Body of pancreas (tissue), 4 donors: ENCODE measurements around the gene FADS1. TPM values are rescaled to one million over a fixed set of nuclear protein-coding genes. Genes with fewer than 3 reads are reported as not detected.

Experiments
- ATAC-seq: fragments of 150-250 bp; one replicate; pipeline ENCODE4 v1.9.1; 2016
- DNase-seq, 4 donors: peaks; one replicate each; pipeline ENCODE4 v3.0.0-alpha.2; 2019
- H3K27ac ChIP-seq, 4 donors: fragments of 200-600 bp; sonication (generic); 1 replicate in 3 of 4; 2 replicates in 1 of 4; pipeline versions ENCODE4 v1.5.1 to v1.6.1; 2016 to 2019; ENCODE audit warnings: mild to moderate bottlenecking in 1 of 4, mixed read lengths in 1 of 4, moderate library complexity in 1 of 4
- H3K27me3 ChIP-seq, 2 donors: fragments of 200-600 bp; sonication (generic); one replicate each; pipeline ENCODE4 v1.6.0; 2016; ENCODE audit warnings: mild to moderate bottlenecking in 1 of 2
- H3K36me3 ChIP-seq, 2 donors: fragments of 200-600 bp; sonication (generic); replicated peaks in 1 of 2; 2 replicates each; pipeline ENCODE4 v1.5.1; 2016; ENCODE audit warnings: low read depth in 2 of 2; ENCODE audit not compliant: insufficient read depth in 1 of 2
- H3K4me1 ChIP-seq: fragments of 200-600 bp; sonication (generic); one replicate; pipeline ENCODE4 v1.6.0; 2016
- H3K4me3 ChIP-seq, 2 donors: fragments of 200-600 bp; sonication (generic); 1 replicate in 1 of 2; 2 replicates in 1 of 2; pipeline ENCODE4 v1.5.1; 2016 to 2019
- H3K9me3 ChIP-seq, 3 donors: fragments of 200-600 bp; sonication (generic); 1 replicate in 2 of 3; 2 replicates in 1 of 3; pipeline ENCODE4 v1.5.1; 2016
- CTCF ChIP-seq, 7 experiments: fragments of 450-650 bp in 4 of 7; fragments of 200-600 bp in 3 of 7; sonication (generic) in 3 of 7; IDR thresholded peaks; one replicate each; pipeline ENCODE4 v1.5.1; 2016 to 2019; ENCODE audit warnings: antibody characterized with exemption in 7 of 7
- POLR2A ChIP-seq, 3 donors: fragments of 450-650 bp; IDR thresholded peaks; one replicate each; pipeline ENCODE4 v1.6.1; 2016; ENCODE audit warnings: antibody characterized with exemption in 3 of 3, mild to moderate bottlenecking in 2 of 3
- WGBS, 2 donors: methylation state at CpG; one replicate each; pipeline ENCODE4 v1.1.5; 2017; 5-methylcytosine and 5-hydroxymethylcytosine counted together
- intact Hi-C: fragments of 100-400 bp; cut with DNase I; formaldehyde crosslinking; loops from one replicate; pipeline ENCODE4 v1.15.1; 2023
- total RNA-seq, 2 donors: library from RNA; depleted of rRNA; stranded (reverse); fragments of >200 nt; gene quantifications; one replicate each; pipeline ENCODE4 v1.1.0, GENCODE V29; 2016

The FADS1 gene
- total RNA-seq, 2 donors from 2014 or later: 4.6 to 7.0 TPM

- WGBS, 2 donors: 86 to 88% methylated on average over 3 of the region's 3 CpGs
- Histone ChIP-seq H3K4me1 (peaks cover 8% of the 10 kb centered on the region), H3K27ac (no peak overlapping the region), H3K36me3 (peaks cover 0 to 5% of the 10 kb centered on the region in 2 donors), H3K4me3 (no peak overlapping the region), H3K27me3 (no peaks in the 10 kb centered on the region), H3K9me3 (no peaks in the 10 kb centered on the region)
- DNase-seq (no peak), ATAC-seq (no peak)
- no peak for TF ChIP-seq CTCF (IDR thresholded peaks at IDR 0.05)
- TF ChIP-seq POLR2A (IDR thresholded peaks at IDR 0.05): no peak
- intact Hi-C loops: loop anchor here (10.0 kb wide), 1 partner anchor 284 kb away; no protein-coding TSS in a partner anchor
Observed at GRCh38 chr11:61800331-61801281, 16.2 kb downstream of the FADS1 start.

GRCh38 chr11:61799665-61800284 is 17.0 kb downstream of the FADS1 start:
- intact Hi-C loops: loop anchor here (10.0 kb wide), 1 partner anchor 285 kb away; no protein-coding TSS in a partner anchor
- no peak overlapping the region for H3K27ac ChIP-seq
- no peak overlapping the region for H3K4me3 ChIP-seq
- TF ChIP-seq CTCF (IDR thresholded peaks at IDR 0.05): no peak
- no peak for TF ChIP-seq POLR2A (IDR thresholded peaks at IDR 0.05)
- ATAC-seq: no peak
- peaks cover 0 to 5% of the 10 kb centered on the region in 2 donors for H3K36me3 ChIP-seq
- peaks cover 8% of the 10 kb centered on the region for H3K4me1 ChIP-seq
- H3K9me3 ChIP-seq: no peaks in the 10 kb centered on the region
- WGBS, 2 donors: 100% methylated on average over 2 of the region's 2 CpGs
- DNase-seq: no peak
- H3K27me3 ChIP-seq: no peaks in the 10 kb centered on the region

- Histone ChIP-seq H3K27ac (no peak overlapping the region), H3K27me3 (no peaks in the 10 kb centered on the region), H3K36me3 (peaks cover 0 to 5% of the 10 kb centered on the region in 2 donors), H3K4me1 (peaks cover 19% of the 10 kb centered on the region), H3K9me3 (no peaks in the 10 kb centered on the region), H3K4me3 (no peak overlapping the region)
- WGBS, 2 donors: 10 to 15% methylated on average over 3 of the region's 3 CpGs
- TF ChIP-seq POLR2A (IDR thresholded peaks at IDR 0.05) (no peak), CTCF (IDR thresholded peaks at IDR 0.05) (peak; percentile 63 to 95 (median 87))
- intact Hi-C loops: no loop called here
- DNase-seq: peak; percentile 83 to 89 (median 87)
- ATAC-seq: peak; percentile 43
Observed at GRCh38 chr11:61797263-61797944, 19.4 kb downstream of the FADS1 start.

GRCh38 chr11:61795876-61796526 is 20.8 kb downstream of the FADS1 start:
- no peak overlapping the region for H3K27ac ChIP-seq
- H3K4me1 ChIP-seq: peaks cover 25% of the 10 kb centered on the region
- H3K36me3 ChIP-seq: peaks cover 0 to 5% of the 10 kb centered on the region in 2 donors
- ATAC-seq (no peak), DNase-seq (no peak)
- H3K27me3 ChIP-seq: no peaks in the 10 kb centered on the region
- 86 to 87% methylated on average over 9 to 18 of the region's 18 CpGs for WGBS, 2 donors
- H3K4me3 ChIP-seq: no peak overlapping the region
- intact Hi-C loops: no loop called here
- TF ChIP-seq POLR2A (IDR thresholded peaks at IDR 0.05) (no peak), CTCF (IDR thresholded peaks at IDR 0.05) (no peak)
- H3K9me3 ChIP-seq: no peaks in the 10 kb centered on the region
